Stimulated activated CD4-positive, alpha-beta T cell treated with anti-CD3 and anti-CD28 coated beads, Interleukin-1b, Interleukin-23, amount 100 ng/mL, for 4 hours (primary cell): ENCODE data around the gene HIBCH.
"Not testable (repeated sequence)": the region's sequence is repeated elsewhere in the genome, so short reads cannot be mapped to it uniquely, and the experiment has no call there.

ENCODE experiments used
- DNase-seq, 2 donors: peaks; one replicate each; pipeline ENCODE4 v3.0.0-alpha.2; 2020; ENCODE audit warnings: low read depth in 2 of 2

The HIBCH gene

GRCh38 chr2:190235551-190236075 lies 84.0 kb downstream of the HIBCH start:
- DNase-seq, result no peak

GRCh38 chr2:190235101-190235500 lies 84.5 kb downstream of the HIBCH start:
- no peak for DNase-seq

- DNase-seq, result not testable (repeated sequence)
Measured at GRCh38 chr2:190223989-190224388, 95.6 kb downstream of the HIBCH start.

GRCh38 chr2:190222745-190223144 lies 96.9 kb downstream of the HIBCH start:
- DNase-seq, result not testable (repeated sequence)

DNA sequence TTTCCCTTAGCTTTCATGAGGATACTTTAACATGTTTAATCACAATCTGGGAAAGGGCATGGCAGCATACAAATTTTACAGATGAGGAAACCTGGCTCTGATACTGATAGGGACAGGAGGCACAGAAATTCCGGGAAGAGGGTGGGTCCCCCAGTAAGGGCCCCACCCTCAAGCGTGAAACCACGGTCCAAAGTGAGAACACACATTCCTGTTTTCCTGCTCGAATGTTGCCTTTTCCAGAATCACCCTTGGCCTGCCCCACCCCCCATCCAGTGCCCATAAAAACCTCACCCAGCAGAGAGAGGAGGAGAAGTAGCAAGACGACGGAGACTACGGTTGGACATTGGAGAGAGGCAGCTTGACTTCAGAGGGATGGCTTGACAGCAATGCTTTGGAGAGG lies 98.2 kb downstream of the HIBCH start:
- no peak for DNase-seq

GRCh38 chr2:190219186-190219585 lies 100.4 kb downstream of the HIBCH start:
- DNase-seq, result no peak

- DNase-seq, result no peak
Measured at GRCh38 chr2:190217616-190218015, 102.0 kb downstream of the HIBCH start.

DNA sequence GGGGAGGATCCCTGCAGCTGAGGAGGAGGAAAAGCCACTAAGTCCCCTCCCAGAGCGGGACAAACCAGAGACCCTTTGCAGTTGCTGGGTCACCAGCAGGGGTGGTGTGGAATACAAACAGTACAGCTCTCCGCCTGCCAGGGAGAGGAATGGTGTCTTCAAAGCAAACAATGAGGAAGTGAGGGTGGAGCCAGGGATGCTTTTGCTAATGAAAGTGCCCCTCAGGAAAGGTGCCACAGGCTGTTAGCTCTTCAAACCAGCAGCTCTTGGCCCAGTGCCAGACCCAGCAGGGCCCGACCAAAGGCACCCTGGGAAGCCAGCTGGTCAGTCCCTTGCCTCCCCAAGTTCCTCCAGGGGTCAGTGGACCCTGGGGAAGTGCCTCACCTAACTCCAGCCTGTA lies 102.8 kb downstream of the HIBCH start:
- no peak for DNase-seq

DNA sequence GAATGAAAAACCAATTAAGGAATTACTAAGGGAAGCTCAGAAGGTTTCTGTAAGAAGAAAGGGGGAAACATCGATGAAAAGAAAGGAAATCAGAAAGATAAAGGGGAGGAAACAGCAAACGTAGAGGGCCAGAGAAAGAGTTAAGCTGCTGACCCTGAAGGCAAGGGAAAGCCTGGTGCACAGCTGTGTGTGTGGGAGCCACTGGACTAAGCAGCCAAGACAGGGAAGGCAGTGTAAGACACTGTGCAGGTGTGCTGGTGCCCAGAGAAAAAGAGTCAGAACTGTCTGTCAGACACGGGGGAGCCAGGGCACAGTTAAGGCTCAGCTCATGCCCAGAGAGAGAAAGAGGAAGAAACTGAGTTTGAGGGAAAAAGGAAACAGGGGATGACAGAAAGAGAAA lies 104.0 kb downstream of the HIBCH start:
- DNase-seq, result no peak

- DNase-seq, result no peak
Measured at GRCh38 chr2:190214426-190215194, 105.0 kb downstream of the HIBCH start.

- DNase-seq, result no peak
Measured at GRCh38 chr2:190213441-190214335, 105.9 kb downstream of the HIBCH start.

GRCh38 chr2:190210471-190210870 lies 109.2 kb downstream of the HIBCH start:
- DNase-seq, result no peak

GRCh38 chr2:190209559-190209958 lies 110.1 kb downstream of the HIBCH start:
- DNase-seq, result no peak

DNA sequence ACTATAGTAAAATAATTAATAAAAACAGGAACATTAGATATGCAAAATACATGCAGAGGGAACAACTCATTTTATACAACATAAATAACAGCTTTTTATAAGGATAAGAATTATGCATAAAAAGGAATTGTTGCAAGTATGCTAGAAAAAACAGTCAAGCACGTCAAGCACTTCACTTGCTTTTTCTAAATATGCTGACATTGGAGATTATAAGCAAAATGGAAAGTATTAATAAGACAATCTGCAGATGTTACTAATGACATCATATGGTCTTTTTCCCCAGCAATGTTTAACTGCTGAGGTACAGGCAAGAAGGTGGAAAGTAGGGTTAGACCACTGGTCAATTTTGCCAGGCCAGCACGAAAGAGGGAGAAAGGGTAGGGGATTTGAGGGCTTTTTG lies 111.7 kb downstream of the HIBCH start:
- no peak for DNase-seq

DNA sequence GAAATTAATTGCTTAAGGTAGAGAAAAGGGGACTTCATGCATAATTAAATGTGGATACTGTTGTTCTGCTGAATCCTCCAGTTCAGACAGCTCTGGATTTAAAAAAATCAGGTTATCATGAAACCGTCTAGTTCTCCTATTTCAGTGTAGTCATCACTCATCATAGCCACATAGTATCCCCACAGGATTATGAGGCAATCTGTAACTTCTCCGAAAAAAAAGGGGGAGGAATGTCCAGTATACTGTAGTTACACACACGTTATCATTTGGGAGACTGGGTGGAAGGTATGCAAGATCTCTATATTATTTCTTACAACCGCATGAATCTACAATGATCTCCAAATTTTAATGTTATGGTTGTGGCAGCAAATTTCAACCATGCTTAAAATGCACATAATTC lies 114.0 kb downstream of the HIBCH start:
- DNase-seq, result no peak

- no peak for DNase-seq
Measured at GRCh38 chr2:190202604-190203003, 117.0 kb downstream of the HIBCH start.

DNA sequence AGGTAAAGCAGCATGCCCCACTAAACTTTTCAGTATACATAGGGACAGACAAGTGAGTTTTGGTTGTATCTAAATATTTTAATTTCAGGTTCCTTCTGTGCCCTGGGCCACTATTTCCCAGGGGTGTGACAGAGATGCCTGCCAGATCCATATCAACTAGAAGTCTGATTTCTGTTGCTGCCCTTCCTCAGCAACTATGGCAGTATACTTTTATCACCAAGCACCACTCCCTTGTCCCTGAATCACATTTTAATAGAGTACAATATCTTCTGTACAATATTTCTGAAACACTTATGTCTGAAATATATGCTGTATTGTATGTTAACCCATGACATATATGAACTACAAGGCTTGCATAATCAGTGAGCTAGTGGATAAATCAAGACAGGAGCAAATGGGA lies 117.6 kb downstream of the HIBCH start:
- no peak for DNase-seq

- no peak for DNase-seq
Measured at GRCh38 chr2:190200603-190201002, 119.0 kb downstream of the HIBCH start.

DNA sequence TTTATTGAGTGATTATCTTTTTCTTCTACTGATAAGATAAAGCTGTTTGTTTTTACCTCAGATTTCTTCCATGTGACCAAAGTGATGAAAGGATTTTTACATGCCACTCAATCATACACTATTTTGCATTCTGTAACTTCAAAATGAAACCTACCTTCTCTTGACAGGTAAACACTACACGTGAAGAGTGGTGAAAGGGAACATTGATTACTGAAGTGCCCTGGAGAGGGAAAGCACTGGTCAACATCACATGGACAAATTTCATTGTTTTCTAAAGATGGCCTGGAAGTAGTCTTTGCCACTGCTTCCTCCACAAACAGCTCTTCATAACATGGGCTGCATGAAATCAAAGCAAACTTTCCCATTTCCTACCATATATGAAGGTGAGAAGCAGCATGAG lies 120.1 kb downstream of the HIBCH start:
- DNase-seq, result no peak

DNA sequence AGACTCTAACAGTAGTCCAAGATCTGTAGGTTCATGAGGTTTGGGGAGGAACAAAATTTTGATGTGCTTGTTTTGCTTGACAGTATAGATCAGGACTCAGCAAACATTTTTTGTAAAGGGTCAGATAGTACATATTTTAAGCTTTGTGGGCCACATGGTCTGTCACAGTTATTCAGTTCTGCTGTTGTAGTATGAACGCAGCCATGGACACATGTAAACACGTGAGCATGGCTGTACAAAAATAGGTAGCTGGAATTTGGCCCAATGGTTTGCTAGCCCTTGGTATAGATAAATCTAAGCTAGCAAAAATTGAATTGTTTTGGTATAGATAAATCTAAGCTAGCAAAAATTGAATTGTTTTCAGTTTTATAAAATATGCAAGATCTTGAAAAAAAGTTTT lies 120.5 kb downstream of the HIBCH start:
- no peak for DNase-seq

DNA sequence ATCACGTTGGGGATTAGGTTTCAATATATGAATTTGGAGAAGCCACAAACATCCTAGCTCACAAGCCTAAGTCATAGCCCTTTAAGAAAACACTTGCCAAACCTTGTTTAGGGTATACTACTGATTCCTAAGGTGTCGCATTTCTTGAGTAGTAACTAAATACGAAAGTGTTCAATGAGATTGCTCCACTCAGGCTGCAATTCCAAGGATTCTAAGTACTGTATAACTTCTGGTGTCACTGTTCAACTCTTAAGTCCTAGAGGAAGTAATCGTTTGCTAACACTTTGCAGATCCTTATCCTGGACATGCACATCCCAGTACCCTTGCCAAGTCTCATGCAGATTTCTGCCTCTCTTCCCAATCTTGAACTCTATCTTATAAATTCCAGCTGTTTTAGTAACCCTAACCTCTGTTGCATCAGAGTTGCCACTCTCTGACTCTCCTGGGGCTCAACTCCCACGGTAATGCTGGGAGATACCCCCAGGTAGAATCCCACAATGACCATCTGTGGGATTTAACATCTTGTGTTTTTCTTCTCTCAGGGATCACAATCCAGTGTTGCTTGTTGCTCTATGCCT lies 122.4 kb downstream of the HIBCH start:
- no peak for DNase-seq

- DNase-seq, result no peak
Measured at GRCh38 chr2:190190507-190191162, 129.0 kb downstream of the HIBCH start.
